GM12891 (cell line): ENCODE data around the gene WNT11.

Source experiments
- DNase-seq: peaks from one replicate; pipeline ENCODE4 v3.0.0; 2011; ENCODE audit warnings: low spot score; ENCODE audit not compliant: insufficient read length
- FAIRE-seq: peaks from 2 replicates; lab custom pipeline; 2011; peaks lifted over from hg19 to GRCh38; lab: Jason Lieb, UNC
- PAX5 ChIP-seq: IDR thresholded peaks from 2 replicates; pipeline ENCODE4 v1.6.1; 2011; ENCODE audit warnings: low read length, moderate library complexity, mild to moderate bottlenecking; ENCODE audit not compliant: insufficient read depth, severe bottlenecking
- POLR2A ChIP-seq: IDR thresholded peaks from 2 replicates; pipeline ENCODE4 v1.6.1; 2011; ENCODE audit warnings: low read depth, low read length, control low read depth
- POLR2AphosphoS5 ChIP-seq: IDR thresholded peaks from 2 replicates; pipeline ENCODE4 v1.6.1; 2011; ENCODE audit warnings: low read depth, low read length, control low read depth
- POU2F2 ChIP-seq: IDR thresholded peaks from 2 replicates; pipeline ENCODE4 v1.6.1; 2011; ENCODE audit warnings: low read depth, mild to moderate bottlenecking, control low read depth, low read length, moderate library complexity
- SPI1 ChIP-seq: IDR thresholded peaks from 2 replicates; pipeline ENCODE4 v1.6.1; 2011; ENCODE audit warnings: low read depth, low read length, control low read depth
- TAF1 ChIP-seq: IDR thresholded peaks from 2 replicates; pipeline ENCODE4 v1.6.1; 2011; ENCODE audit warnings: low read depth, low read length, control low read depth

WNT11 gene

DNA sequence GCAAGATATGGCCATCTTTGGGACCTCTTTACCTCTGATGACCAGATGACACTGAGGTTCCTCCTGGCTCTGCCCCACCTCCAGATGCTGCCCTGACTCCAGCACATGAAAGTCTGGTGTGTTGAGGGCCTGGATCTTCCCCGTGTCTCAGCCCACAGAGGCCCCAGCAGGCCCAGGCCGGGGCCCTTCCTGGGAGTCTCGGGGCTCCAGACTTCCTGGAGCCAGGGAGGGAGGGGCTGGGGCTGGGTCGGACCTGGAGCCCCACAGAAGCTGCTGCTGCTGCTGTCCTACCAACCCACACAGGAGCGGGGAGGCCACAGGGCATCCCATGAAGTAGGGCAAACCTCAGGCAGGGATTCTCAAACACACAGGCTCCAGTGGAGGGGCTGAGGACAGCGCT is 32.2 kb upstream of the WNT11 start:
- FAIRE-seq = no peak
- TF ChIP-seq POLR2A = no peak
- TF ChIP-seq POLR2AphosphoS5 = no peak
- no peak for TF ChIP-seq SPI1
- no peak for TF ChIP-seq POU2F2

DNA sequence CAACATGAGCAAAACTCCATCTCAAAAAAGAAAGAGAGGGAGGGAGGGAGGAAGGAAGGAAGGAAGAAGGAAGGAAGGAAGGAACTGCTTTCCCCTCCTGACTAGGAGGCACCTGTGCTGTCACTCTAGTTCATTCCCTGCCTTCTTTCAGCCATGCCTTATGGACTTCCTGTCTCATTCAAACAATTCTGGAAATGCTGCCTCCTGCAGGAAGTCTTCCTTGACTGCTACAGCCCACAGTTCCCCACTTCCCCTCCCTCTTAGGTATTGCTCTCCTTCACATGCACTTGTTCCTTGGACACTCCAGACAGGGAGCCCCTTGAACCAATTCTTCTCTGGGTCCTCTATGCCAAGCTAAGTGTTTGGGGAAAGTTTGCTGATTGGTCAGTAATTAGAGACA is 31.6 kb upstream of the WNT11 start:
- DNase-seq (no peak), FAIRE-seq (no peak)
- TF ChIP-seq SPI1 = 0 out of 2 replicates have a peak, but pooled peaks have one; percentile 25
- TF ChIP-seq POU2F2 = no peak

More for the DNA sequence above, 32.2 kb upstream of the WNT11 start:
- no peak for DNase-seq

- no peak for FAIRE-seq
- no peak for TF ChIP-seq POLR2A
- no peak for TF ChIP-seq TAF1
- TF ChIP-seq POU2F2 = no peak
- no peak for DNase-seq
Observed at GRCh38 chr11:76237000-76237649, 30.8 kb upstream of the WNT11 start.

GRCh38 chr11:76236092-76236999 is 30.0 kb upstream of the WNT11 start:
- DNase-seq (peak; percentile 57), FAIRE-seq (peak; percentile 64)
- no peak for TF ChIP-seq POLR2A
- no peak for TF ChIP-seq POLR2AphosphoS5
- no peak for TF ChIP-seq TAF1
- no peak for TF ChIP-seq SPI1
- TF ChIP-seq PAX5 = no peak
- TF ChIP-seq POU2F2 = no peak

DNA sequence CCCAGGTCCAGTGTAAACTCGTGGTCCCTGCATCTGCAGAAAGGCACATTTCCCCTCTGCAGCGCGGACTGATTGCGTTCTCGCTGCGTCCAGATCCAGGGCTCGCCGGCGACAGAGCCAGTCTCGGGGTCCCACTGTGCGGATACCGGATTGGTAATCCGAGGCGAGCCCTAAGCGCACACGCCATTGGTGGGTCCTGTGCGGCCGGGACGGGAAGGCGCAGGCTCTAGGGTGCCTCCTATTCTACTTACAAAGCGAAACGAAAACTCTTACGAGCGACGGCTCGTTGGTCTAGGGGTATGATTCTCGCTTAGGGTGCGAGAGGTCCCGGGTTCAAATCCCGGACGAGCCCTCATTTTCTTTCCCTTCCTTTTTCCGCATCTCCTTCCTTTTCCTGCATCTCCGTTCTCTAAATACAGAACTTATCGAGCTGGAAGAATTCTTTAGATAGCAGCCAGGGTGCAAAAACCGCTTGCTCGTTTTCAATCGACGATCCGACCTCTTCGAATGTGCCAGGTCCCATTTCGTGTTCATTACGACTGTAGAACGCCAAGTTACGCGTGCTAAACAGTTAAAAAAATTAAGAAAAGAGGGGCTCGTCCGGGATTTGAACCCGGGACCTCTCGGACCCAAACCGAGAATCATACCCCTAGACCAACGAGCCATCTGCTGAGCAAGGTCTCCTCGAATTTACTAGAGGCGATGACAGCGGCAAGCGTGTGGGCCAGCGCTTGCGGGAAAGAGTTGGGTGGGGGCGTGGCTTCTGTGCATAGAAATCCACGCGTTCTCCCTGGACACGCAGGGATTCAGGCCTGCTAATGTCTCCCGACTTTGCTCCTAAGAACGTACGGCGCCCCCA is 29.2 kb upstream of the WNT11 start:
- DNase-seq (peak; percentile 95), FAIRE-seq (peak; percentile 93)
- 0 out of 2 replicates have a peak, but pooled peaks have one; percentile 22 for TF ChIP-seq POU2F2
- no peak for TF ChIP-seq TAF1

GRCh38 chr11:76234416-76235232 is 28.3 kb upstream of the WNT11 start:
- no peak for FAIRE-seq
- TF ChIP-seq PAX5 (no peak), POLR2AphosphoS5 (peak; percentile 53; the same call in 1 of the 2 replicates), TAF1 (no peak), SPI1 (no peak), POU2F2 (no peak), POLR2A (peak; percentile 52; the same call in 1 of the 2 replicates)
- peak; percentile 53 for DNase-seq

GRCh38 chr11:76234021-76234415 is 27.7 kb upstream of the WNT11 start:
- no peak for FAIRE-seq

DNA sequence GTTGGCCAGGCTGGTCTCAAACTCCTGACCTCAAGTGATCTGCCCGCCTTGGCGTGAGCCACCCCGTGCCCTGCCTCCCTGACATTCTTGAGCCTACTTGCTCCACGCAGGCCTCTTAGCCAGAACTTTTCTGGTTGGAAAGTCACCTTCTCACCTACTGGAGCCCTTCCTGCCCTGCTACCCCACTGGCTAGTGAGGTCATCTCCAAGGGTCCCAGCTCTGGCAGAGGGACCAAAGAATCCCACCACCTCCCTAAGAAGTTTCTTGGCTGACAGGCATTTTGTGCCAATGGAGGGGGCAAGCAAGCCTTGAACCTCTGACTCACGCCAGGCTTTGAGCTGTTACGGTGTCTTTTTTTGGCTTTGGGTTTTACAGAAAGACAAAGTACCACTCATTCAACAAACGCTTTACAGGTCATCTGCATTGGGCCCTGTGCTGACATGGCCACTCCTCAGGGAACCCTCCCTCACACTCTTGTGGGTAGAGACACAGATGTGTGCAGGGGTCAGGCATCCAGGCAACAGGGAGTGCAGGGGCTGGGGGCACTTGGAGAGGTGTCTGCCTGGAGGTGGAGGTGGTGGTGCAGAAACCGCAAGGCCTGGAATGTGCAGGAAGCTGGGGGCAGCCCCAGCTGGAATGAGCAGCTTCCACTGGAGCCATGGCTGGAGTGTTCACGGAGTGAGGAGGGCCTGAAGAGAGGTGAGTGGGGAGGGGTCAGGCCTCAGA is 27.1 kb upstream of the WNT11 start:
- TF ChIP-seq POLR2AphosphoS5 (no peak), POLR2A (no peak), PAX5 (no peak), SPI1 (no peak), POU2F2 (no peak), TAF1 (no peak)
- FAIRE-seq = no peak
- DNase-seq = no peak

More at GRCh38 chr11:76234021-76234415, 27.7 kb upstream of the WNT11 start:
- TF ChIP-seq SPI1 (no peak), TAF1 (no peak), POU2F2 (no peak), POLR2A (no peak), PAX5 (no peak), POLR2AphosphoS5 (no peak)
- DNase-seq = no peak
